NCI-H460 (cell line): Measurements from ENCODE around the gene SELENOI. TPM values are rescaled to one million over a fixed set of nuclear protein-coding genes. Genes with fewer than 3 reads are reported as not detected.
"Not testable (repeated sequence)": the region's sequence is repeated elsewhere in the genome, so short reads cannot be mapped to it uniquely, and the experiment has no call there.

Experiments
- DNase-seq: peaks from one replicate; pipeline ENCODE4 v3.0.0-alpha.2; 2016; ENCODE audit warnings: low read depth; ENCODE audit errors: extremely low read depth
- polyA plus RNA-seq: library from polyadenylated mRNA; depleted of rRNA; stranded (reverse); fragments of >200 nt; gene quantifications from 2 replicates; pipeline ENCODE4 v1.2.3, GENCODE V29; 2014; cell fraction: nucleus; rRNA removed
- total RNA-seq: library from RNA; depleted of rRNA; stranded (reverse); fragments of >200 nt; shearing (Covaris generic); gene quantifications from 2 replicates; pipeline ENCODE4 v1.2.3, GENCODE V29; 2014; rRNA removed

Gene SELENOI
- total RNA-seq, result 88.7 and 99.2 TPM in 2 replicates
- 56.2 and 96.1 TPM in 2 replicates for polyA plus RNA-seq

- DNase-seq, result peak; percentile 100
Observed at GRCh38 chr2:26345545-26346453, at the start of gene SELENOI. Gene SELENOI, plus strand, starts transcription at chr2:26346143. Its CDS starts 90 bp downstream, at chr2:26346233.

GRCh38 chr2:26297061-26297460 lies 48.9 kb upstream of the SELENOI start:
- DNase-seq, result no peak

- DNase-seq, result no peak
Observed at GRCh38 chr2:26298286-26298637, 47.7 kb upstream of the SELENOI start.

GRCh38 chr2:26298638-26299393 lies 47.1 kb upstream of the SELENOI start:
- no peak for DNase-seq

- DNase-seq, result no peak
Observed at GRCh38 chr2:26299471-26300101, 46.4 kb upstream of the SELENOI start.

- DNase-seq, result no peak
Observed at GRCh38 chr2:26300234-26300925, 45.6 kb upstream of the SELENOI start.

GRCh38 chr2:26302846-26303245 lies 43.1 kb upstream of the SELENOI start:
- no peak for DNase-seq

- DNase-seq, result not testable (repeated sequence)
Observed at GRCh38 chr2:26305094-26305493, 40.8 kb upstream of the SELENOI start.

GRCh38 chr2:26305540-26305939 lies 40.4 kb upstream of the SELENOI start:
- no peak for DNase-seq

- DNase-seq, result no peak
Observed at GRCh38 chr2:26309921-26310320, 36.0 kb upstream of the SELENOI start.

- no peak for DNase-seq
Observed at GRCh38 chr2:26312471-26312870, 33.5 kb upstream of the SELENOI start.

GRCh38 chr2:26313446-26313845 lies 32.5 kb upstream of the SELENOI start:
- no peak for DNase-seq

- no peak for DNase-seq
Observed at GRCh38 chr2:26314243-26314642, 31.7 kb upstream of the SELENOI start.

GRCh38 chr2:26316041-26316440 lies 29.9 kb upstream of the SELENOI start:
- DNase-seq, result peak; percentile 41

GRCh38 chr2:26316845-26317244 lies 29.1 kb upstream of the SELENOI start:
- DNase-seq, result no peak

GRCh38 chr2:26317377-26318105 lies 28.4 kb upstream of the SELENOI start:
- no peak for DNase-seq

GRCh38 chr2:26318950-26319349 lies 27.0 kb upstream of the SELENOI start:
- DNase-seq, result no peak

GRCh38 chr2:26324479-26324878 lies 21.5 kb upstream of the SELENOI start:
- DNase-seq, result not testable (repeated sequence)

GRCh38 chr2:26324903-26325302 lies 21.0 kb upstream of the SELENOI start:
- no peak for DNase-seq

GRCh38 chr2:26325851-26326250 lies 20.1 kb upstream of the SELENOI start:
- no peak for DNase-seq
